GM12874 (cell line): ENCODE data around the gene LRRC10.

Experiments
- TF ChIP-seq, protein P1 (sequence below): IDR thresholded peaks from 2 replicates; pipeline ENCODE4 v1.5.1; 2011; ENCODE audit warnings: low read depth, mild to moderate bottlenecking, control low read depth, low read length, moderate library complexity; ENCODE audit not compliant: insufficient read depth

Gene LRRC10

DNA sequence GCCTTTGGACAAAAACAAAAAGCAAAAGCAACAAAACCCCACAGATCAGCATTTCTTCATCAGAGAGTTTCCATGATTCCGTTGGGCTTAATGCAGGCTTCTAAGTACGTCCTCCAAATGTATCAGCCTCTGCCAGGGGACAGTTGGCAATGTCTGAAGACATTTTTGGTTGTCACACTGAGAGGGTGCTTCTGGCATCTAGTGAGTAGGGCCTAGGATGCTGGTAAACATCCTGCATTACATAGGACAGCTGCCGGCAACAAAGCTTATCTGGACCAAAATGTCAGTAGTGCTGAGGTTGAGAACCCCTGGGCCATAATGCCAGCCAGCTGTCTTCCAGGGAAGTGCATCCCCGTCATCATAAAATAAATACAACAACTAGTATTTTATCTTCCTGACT, 9.4 kb upstream of the LRRC10 start:
- TF ChIP-seq, protein P1, sequence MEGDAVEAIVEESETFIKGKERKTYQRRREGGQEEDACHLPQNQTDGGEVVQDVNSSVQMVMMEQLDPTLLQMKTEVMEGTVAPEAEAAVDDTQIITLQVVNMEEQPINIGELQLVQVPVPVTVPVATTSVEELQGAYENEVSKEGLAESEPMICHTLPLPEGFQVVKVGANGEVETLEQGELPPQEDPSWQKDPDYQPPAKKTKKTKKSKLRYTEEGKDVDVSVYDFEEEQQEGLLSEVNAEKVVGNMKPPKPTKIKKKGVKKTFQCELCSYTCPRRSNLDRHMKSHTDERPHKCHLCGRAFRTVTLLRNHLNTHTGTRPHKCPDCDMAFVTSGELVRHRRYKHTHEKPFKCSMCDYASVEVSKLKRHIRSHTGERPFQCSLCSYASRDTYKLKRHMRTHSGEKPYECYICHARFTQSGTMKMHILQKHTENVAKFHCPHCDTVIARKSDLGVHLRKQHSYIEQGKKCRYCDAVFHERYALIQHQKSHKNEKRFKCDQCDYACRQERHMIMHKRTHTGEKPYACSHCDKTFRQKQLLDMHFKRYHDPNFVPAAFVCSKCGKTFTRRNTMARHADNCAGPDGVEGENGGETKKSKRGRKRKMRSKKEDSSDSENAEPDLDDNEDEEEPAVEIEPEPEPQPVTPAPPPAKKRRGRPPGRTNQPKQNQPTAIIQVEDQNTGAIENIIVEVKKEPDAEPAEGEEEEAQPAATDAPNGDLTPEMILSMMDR: no peak

DNA sequence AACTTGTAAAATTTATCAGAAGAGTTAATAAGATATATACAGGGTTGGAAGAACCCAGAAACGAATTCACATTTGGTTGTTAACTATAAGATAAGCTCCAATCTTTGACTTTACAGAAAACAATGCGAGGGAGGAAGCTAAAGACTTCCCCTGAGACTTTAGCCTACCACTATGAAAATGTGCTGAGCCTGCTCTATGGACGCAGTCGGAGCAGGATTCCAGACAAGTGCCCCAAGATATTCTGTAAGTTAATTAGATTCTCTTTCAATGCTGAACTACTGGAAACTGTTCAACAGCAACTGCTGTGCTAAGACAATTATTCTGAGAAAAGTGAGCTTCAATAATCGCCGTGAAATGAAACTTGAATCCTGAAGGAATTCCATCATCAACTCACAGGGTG, 8.3 kb upstream of the LRRC10 start:
- TF ChIP-seq, protein P1: no peak

DNA sequence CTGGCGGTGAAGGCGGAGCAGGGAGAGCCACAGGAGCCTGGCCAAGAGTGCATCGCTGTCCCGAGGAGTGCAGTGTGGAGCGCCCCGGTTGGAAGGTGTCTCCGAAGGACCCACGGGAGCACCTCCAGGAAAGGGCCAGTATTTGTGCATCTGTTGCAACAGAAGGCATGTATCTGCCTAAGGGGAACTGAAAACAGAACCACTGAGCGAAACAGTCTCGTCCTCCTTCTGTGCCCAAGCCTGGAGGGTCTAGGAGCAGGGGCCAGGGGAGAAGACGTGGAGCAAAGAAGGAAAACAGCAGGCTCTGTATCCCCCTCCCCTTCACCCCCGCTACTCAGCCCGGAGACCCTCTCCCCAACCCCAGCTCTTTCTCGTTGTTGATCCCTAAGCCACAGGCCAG, 5.3 kb upstream of the LRRC10 start:
- TF ChIP-seq, protein P1: no peak

DNA sequence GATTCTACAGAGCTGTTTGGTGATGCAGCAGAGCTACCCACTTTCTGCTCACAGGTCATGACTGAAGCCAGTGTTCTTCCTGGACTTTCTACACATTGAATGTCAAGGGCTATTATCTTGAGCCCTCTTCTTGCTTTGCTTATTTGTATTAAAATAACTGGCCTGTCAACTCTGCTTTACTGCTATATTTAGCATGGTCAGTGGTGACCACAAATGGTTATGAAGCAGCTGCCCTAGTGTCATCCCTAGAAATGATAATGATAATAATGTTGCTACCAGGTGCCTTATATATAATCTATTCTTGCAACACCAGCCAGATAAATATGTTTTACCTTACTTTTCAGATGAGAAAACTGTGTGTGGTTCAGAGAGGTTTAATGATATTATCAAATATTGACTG, 2.6 kb upstream of the LRRC10 start:
- TF ChIP-seq, protein P1: no peak

DNA sequence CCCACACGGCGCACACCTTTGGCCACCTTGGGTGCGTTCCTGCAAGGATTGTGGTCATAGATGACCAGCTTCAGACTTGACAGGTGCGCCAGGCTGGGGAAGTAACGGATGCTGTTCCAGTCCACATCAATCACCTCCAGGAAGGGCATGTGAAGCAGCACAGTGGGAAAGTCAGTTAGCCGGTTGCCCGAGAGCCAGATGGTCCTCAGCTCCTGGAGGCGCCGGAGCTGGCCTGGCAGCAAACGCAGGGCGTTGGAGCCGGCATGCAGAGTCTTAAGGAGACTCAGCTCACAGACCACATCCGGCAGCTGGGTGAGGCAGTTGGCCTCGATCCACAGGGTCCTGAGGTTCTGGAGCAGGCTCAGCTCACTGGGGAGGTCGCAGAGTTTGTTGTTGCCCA, 581 bp downstream of the LRRC10 start:
- TF ChIP-seq, protein P1: no peak

DNA sequence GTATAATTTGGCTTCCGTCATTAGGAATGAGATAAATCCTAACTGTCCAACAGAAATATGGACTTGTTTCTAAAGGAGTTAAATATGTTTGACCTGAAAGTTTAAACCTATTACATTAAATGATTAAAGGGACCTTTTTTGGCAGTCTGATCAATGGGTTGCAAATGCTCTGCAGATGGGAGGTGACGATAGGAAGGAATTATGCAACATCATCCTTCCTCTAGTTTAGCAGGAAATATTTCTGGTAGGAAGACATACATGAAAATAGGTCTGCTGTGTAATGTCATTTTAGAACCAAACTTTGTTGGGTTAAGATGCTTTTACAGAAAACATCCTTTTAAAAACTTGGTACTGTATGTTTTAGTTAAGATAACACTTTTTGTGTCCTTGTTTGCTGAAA, 2.6 kb downstream of the LRRC10 start:
- TF ChIP-seq, protein P1: no peak

DNA sequence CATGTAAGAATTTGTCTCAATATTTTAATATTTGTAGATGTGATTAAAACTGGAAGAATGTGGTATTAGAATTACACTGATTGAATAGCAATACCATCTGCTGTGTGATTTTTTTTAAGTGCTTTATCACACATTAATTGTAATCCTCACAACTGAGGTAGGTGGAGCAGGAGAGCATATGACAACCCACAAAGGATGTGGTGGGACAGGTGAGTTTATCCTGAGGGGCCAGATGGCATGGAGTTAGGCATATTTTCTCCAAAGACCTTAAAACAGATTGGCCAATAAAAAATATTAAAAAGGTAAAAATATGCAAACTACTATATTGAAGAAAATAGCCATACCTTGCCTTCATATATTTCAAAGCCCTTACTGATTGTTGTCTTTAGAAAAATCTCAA, 7.8 kb downstream of the LRRC10 start:
- TF ChIP-seq, protein P1: no peak
